Non-pigmented ciliary epithelial cell (primary cell): Measurements from ENCODE around the gene MYEOV.

ENCODE experiments used
- DNase-seq: peaks from one replicate; pipeline ENCODE4 v3.0.0-alpha.2; 2010; ENCODE audit warnings: low read depth

The MYEOV gene

DNA sequence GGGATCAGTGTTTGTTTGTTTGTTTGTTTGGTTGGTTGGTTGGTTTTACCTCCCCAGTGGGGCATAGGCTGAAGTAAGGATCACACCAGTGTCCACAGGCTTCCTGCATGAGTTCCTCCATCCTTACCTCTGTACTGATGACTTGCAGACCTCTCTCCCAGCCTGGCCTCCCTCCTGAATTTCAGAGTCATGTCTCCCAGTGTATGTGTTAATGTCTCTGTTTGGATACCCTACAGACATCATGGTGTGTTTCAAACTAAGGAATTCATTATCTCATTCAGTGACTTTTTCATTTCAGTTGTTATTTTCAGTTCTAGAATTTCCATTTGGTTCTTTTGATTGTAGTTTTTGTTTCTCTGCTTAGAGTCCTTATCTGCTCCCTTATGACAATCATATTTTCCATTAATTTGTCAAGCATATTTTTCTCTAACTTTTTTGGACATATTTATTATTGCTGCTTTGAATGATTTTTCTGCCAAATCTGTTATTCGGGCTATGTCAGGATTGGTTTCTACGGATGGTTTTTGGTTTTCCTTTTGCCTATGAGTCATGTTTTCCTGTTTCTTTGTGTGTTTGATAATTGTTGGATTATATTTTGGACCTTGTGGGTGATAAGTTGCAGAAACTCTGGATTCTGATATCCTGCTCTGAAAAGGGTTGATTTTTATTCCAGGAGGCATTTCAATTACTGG is 23.6 kb downstream of the MYEOV start:
- no peak for DNase-seq

DNA sequence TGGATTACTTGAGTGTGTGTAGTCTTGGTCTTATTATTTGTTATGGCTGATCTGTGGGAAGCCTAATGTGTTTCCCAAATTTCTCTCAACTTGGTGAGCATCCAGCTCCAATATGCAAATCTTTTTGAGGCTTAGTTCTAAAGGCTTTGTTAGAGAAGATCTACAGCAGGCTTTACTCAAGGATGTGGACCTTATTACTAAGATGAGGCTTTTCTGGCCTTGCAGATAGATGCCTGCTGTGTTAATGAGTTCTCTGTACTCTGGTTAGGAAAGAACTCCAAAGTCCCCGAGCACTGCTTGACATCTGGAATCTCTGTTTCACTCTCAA is 24.1 kb downstream of the MYEOV start:
- no peak for DNase-seq

DNA sequence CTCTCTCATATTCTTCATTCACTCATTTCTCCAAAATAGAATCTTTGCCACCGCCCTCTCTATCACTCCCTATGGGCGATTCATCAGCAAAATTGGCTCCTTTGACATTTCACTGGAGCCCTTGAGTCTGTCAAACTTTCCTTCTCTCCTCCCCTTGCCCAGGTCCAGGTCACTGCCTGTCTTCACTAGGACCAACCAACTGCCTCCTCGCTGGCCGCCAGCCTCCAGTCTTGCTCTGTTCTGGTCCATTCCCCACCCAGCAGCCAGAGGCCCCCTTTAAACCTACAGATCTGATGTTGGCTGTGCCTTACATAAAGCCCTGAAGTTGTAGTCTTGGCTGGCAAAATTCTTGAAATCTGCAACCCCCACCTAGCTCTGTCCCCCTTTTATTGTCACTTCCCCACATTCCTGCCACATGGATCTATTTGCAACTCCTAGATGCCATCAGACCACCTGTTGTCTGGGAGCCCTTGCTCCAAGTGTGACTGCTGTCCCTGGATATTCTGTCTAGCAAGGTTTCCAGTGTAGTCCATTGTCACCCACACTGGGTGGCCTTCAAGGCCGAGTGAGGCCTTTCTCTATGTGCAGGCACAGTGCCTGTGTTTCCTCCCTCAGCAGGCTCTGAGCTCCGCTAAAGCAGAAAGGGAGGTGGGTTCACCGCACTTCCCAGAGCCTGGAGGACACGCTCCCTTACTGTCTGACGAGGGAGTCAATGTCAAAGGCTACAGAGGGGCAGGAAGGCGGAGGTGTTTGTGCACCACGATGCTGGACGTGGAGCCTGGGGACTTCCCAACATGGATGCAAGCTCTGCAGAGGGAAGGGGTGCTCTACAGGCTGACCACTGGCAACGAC is 25.5 kb downstream of the MYEOV start:
- DNase-seq = no peak

DNA sequence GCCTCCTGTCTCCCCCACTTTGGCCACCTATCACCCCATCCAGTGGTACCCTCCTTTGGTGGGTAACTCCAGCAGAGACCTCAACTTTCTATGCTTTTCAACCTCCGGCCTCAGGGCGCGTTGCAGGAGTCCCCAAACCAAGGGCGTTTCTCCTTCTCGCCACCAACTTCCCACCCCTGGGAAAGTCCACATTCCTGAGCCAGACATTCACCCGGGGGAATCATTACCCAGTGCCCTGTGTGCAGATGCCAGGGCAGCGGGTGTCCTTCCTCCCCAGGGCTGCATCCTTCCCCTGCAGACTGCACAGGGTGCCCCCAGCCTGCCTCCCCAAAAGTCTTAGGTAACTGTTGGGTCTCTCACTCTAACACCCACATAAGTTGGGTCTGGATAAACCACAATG is 26.4 kb downstream of the MYEOV start:
- no peak for DNase-seq

DNA sequence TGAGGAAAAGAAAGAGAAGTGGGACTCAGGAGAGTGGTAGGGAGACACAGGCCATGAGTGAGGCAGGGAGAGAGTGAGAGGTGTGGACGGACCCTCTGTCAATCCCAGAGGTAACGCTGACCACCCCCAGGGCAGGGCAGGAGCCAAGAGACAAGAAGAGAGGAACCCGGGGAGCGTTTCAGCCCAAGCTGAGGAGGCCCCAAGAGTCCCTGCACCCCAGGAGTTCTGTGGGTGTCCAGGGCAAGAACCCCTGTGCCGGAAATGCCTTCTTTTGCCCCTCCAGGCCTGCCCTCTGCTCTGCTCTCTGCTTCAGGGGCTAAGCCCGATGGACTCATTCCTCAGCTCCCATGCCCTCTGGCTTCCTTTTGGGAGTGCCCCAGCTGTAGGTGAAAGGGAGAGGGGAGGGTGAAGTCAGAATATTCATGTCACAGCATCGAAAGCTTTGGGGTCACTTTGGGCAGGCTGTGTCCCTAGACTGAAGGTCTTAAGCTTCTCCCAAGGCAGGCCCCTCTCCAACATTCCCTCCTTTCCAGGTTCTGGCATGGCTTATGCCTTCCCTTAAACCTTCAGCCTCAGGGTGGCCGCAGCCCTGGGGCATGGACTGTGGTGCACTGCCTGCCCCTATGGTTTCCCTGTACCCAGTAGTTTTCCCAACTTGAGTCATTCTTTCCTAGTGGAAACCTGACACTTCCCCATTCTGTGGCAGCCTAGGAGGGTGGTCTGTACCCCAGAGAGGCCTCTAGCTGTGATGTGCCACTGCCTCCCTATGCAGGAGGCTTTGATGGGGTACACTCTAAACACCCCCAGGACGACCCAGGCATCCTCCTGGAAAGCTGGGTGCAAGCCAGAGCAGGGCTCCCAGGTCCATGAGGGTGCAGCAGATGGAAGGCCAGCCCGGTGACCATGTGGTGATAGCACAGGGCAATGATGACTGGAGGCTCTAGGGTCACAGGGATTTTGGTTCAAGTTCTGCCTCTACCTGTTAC is 27.1 kb downstream of the MYEOV start:
- no peak for DNase-seq

DNA sequence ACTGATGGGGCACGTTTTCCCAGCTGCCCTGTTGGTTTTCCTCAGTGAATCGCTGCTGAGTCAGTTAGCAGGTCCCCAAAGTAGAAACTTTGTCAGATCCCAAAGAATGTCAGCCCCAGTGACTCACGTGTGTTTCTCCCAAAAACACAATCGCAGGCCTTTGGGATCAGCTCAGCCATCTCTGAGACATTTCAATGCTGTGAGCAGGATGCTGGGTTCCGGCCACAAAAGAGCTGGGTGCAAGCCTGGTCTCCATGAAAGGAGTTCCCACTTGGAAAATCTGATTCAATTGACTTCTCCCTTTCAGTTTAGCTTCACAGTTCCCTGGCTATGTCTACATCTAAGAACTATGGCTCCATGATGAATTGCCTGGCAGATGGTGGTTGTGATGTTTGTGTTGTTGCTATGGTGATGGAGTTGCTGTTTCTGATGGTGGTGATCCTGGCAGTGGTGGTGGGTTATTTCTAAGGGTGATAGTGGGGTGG is 28.0 kb downstream of the MYEOV start:
- DNase-seq = peak; percentile 73

GRCh38 chr11:69325446-69325845 is 31.5 kb downstream of the MYEOV start:
- no peak for DNase-seq

GRCh38 chr11:69326622-69327219 is 32.8 kb downstream of the MYEOV start:
- no peak for DNase-seq

GRCh38 chr11:69327741-69328191 is 33.8 kb downstream of the MYEOV start:
- no peak for DNase-seq

- no peak for DNase-seq
Measured at GRCh38 chr11:69328231-69328630, 34.3 kb downstream of the MYEOV start.

DNA sequence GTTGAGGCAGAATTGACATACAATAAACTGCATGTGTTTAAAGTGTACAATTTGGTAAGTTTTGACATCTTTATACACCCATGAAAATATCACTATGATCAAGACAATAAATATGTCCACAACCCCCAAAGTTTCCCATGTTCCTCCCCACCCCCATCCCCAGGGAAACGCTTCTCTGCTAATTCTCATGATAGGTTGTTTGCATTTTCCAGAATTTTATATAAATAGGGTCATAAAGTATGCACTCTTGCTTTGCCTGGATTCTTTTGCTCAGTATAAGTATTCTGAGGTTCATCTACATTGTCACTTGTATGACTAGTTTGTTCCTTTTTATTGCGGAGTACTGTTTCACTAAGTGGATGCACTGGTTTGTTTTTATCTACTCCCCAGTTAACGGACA is 35.6 kb downstream of the MYEOV start:
- DNase-seq = no peak

GRCh38 chr11:69330330-69330729 is 36.4 kb downstream of the MYEOV start:
- DNase-seq = no peak

DNA sequence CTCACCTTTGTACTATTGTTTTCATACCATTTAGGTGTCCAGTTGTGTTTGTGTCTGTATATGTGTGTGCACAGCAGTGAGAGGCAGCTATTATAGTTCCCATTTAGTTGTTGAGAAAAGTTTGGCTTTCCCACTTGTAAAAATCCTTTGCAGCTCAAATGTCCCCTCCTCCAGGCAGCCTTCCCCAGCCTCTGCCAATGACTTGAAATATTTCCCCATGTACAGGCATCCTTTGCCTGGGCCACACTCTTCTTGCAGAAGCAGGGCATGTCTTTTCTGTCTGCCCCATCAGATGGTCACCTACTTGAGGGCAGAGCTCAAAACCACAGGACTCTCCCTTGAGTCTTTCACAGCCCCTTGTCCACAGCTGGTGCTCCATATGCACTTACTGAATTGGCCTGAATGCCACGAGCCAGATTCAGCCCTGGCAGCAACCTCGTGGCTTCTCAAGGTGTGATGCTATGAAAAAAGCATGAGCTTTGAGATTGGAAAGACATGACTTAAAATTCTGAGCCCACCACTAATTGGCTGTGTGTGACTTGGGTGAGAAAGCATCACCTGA is 39.3 kb downstream of the MYEOV start:
- no peak for DNase-seq

GRCh38 chr11:69333879-69334278 is 39.9 kb downstream of the MYEOV start:
- DNase-seq = no peak

GRCh38 chr11:69335007-69335780 is 41.2 kb downstream of the MYEOV start:
- DNase-seq = no peak

- DNase-seq = no peak
Measured at GRCh38 chr11:69335781-69336405, 41.9 kb downstream of the MYEOV start.

DNA sequence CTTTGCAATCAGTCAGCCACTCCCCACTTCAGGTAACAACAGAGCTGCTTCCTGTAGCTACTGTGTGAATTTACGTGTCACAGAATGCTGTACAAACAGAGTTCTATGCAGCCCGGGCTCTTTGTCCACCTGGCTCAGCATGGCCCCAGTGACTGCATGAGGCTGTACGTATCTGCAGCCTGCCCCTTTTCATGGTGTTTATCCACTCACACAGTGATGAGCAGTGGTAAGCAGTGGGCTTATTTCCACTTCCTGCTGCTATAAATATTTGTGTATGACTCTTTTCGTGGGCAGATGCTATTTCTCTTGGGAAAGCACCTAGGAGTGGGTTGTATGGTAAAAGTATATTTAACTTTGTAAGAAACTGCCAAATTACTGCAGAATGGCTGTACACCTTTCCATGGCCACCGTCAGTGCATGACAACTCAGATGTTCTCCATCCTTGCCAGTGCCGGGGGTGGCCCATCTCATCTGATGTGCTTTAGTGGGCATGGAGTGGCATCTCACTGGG is 43.3 kb downstream of the MYEOV start:
- peak; percentile 26 for DNase-seq

DNA sequence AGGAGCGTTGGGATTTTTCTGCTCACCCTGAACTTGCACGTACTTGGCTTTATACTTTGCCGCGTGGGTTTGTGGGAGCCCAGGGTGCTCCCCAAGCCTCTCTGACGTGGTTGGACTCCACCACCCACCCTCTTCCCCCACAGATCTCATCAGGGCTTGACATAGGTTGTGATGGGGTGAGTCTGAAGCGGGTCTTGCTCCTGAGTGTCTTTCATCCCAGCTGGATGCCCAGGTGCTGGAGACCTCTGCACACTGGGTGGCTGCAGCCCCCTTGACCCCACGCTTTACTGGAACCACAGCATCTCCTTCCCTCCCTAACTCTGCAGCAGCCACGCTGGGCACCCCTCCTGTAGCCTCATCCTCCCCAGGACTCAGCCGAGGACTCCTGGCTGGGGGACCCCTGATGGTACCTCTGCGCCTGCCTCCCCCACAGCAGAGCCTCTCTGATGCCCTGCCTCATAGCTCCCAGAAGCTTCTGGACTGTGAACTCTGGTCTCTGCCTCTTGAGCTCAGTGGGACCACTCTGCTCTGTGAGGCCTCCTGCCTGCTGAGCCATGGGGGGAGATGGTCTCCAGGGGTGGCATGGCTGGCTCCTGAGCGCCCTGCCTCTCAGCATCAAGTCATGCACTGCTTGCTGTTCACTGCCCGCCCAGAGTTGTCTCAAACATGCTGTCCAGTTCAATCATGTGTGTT is 45.2 kb downstream of the MYEOV start:
- no peak for DNase-seq

GRCh38 chr11:69339983-69340565 is 46.1 kb downstream of the MYEOV start:
- DNase-seq = no peak
